ENCODE data around the gene WRAP73. TPM values are rescaled to one million over a fixed set of nuclear protein-coding genes. Genes with fewer than 3 reads are reported as not detected.

The WRAP73 gene
- total RNA-seq, 3 donors from 2014 or later (not counting 1 experiment from before 2014, with no cell fraction given): 27.8 to 35.4 (median 30.1) TPM

DNA sequence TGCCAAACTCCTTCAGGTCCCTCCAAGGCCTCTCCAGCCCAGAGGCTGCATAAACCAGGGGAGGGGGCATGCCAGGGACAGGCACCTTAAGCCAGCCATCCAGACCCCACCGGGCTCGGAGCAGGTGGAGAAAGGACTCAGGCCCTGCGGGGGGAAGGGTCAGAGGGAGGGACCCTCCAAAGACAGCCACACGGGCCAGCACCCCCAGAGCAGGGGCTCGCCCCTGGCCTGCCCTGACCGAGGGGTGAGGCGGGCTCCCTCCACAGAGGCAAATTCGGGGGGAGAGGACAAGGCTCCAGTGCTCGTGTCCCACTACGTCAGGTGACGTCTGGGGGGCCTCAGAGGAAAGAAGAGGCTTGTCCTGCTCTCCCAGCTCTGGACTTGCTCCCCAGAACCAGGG, 46.7 kb downstream of the WRAP73 start:
- 91% methylated on average over 11 of the region's 11 CpGs for WGBS (ENCODE audit: insufficient coverage)
- H3K4me3 ChIP-seq (ENCODE audit: low read length): no peak overlapping the region
- no peaks in the 10 kb centered on the region for H3K27me3 Mint-ChIP-seq (ENCODE audit: low read depth in 2 of 2)

DNA sequence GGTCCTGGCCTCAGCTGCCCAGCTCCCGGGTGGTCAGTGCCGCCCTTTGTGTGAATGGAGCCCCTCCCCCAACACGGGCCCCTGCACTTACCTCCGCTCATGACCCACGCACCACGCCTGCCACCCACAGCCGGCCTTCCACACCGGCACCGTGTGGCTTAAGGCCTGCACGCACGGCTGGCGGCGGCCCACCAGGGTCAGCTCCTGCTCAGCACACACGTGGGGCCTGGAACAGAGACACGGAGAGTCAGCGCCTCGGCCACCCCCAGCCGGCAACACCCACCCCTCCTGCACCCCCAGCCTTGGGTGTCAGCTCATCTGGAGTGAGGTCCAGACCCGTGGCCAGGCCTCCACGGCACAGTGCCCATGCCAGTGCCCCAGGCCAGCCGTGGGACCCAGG, 47.5 kb downstream of the WRAP73 start:
- H3K9me3 Mint-ChIP-seq: no peaks in the 10 kb centered on the region
- no peak for TF ChIP-seq CTCF (IDR thresholded peaks at IDR 0.05)
- H3K36me3 ChIP-seq (ENCODE audit: control insufficient read depth, insufficient read depth, low read length): no peaks in the 10 kb centered on the region
- intact Hi-C loops (cut with micrococcal nuclease): no loop called here
- H3K27me3 Mint-ChIP-seq (ENCODE audit: low read depth in 2 of 2): no peaks in the 10 kb centered on the region
- H3K4me1 Mint-ChIP-seq: peaks cover 24 to 30% of the 10 kb centered on the region in 2 donors
- no peak for DNase-seq
- no peaks in the 10 kb centered on the region for H3K27me3 ChIP-seq (ENCODE audit: control insufficient read depth, insufficient read depth, low read length)
- H3K9me3 ChIP-seq (ENCODE audit: control insufficient read depth, insufficient read depth, low read length): no peaks in the 10 kb centered on the region
- H3K27ac Mint-ChIP-seq: no peak overlapping the region
- no peak for ATAC-seq
- no peak overlapping the region for H3K4me3 Mint-ChIP-seq
- WGBS (ENCODE audit: insufficient coverage): 91% methylated on average over 21 of the region's 21 CpGs
- H3K4me1 ChIP-seq (ENCODE audit: control insufficient read depth, insufficient read depth, low read length): peaks cover 33% of the 10 kb centered on the region
- no peaks in the 10 kb centered on the region for H3K36me3 Mint-ChIP-seq
- no peak overlapping the region for H3K4me3 ChIP-seq (ENCODE audit: low read length)
- no peak overlapping the region for H3K27ac ChIP-seq (ENCODE audit: low read length)

More for the DNA sequence above, 46.7 kb downstream of the WRAP73 start:
- Mint-ChIP-seq H3K36me3 (no peaks in the 10 kb centered on the region), H3K4me3 (no peak overlapping the region), H3K4me1 (peaks cover 16 to 22% of the 10 kb centered on the region in 2 donors), H3K27ac (no peak overlapping the region), H3K9me3 (no peaks in the 10 kb centered on the region)
- no peak for TF ChIP-seq CTCF (IDR thresholded peaks at IDR 0.05)
- H3K36me3 ChIP-seq (ENCODE audit: control insufficient read depth, insufficient read depth, low read length): no peaks in the 10 kb centered on the region
- ATAC-seq: no peak
- H3K9me3 ChIP-seq (ENCODE audit: control insufficient read depth, insufficient read depth, low read length): no peaks in the 10 kb centered on the region
- no peaks in the 10 kb centered on the region for H3K27me3 ChIP-seq (ENCODE audit: control insufficient read depth, insufficient read depth, low read length)
- intact Hi-C loops (cut with micrococcal nuclease): no loop called here
- no peak for DNase-seq
- peaks cover 25% of the 10 kb centered on the region for H3K4me1 ChIP-seq (ENCODE audit: control insufficient read depth, insufficient read depth, low read length)
- H3K27ac ChIP-seq (ENCODE audit: low read length): no peak overlapping the region

DNA sequence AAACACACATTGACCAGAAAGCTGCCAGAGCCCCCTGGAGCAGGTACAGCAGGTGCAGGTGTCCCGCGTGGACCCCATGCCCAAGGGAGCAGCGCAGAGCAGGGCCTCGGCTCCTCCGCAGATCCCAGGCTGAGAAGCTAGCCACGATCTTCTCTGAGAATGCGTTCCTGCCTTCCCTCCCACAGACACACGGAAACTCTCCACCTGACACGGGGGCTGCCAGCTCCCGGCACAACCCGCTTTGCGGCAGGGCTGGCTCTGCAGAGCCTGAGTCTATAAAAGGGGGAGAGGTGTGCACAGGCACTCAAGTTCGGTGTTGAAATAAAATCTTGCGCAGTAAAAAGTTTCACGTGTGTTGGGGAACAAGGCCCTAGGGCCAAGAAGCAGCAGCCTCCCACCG, 48.2 kb downstream of the WRAP73 start:
- Mint-ChIP-seq H3K27me3 (ENCODE audit: low read depth in 2 of 2) (no peaks in the 10 kb centered on the region), H3K27ac (peak overlapping the region in 1 of 2 donors; percentile 25), H3K4me1 (peaks cover 28 to 36% of the 10 kb centered on the region in 2 donors), H3K4me3 (peak overlapping the region; percentile 8), H3K9me3 (no peaks in the 10 kb centered on the region), H3K36me3 (no peaks in the 10 kb centered on the region)
- intact Hi-C loops (cut with micrococcal nuclease): no loop called here
- ATAC-seq (no peak), DNase-seq (no peak)
- Histone ChIP-seq H3K27ac (ENCODE audit: low read length) (no peak overlapping the region), H3K27me3 (ENCODE audit: control insufficient read depth, insufficient read depth, low read length) (no peaks in the 10 kb centered on the region), H3K4me1 (ENCODE audit: control insufficient read depth, insufficient read depth, low read length) (peaks cover 39% of the 10 kb centered on the region), H3K9me3 (ENCODE audit: control insufficient read depth, insufficient read depth, low read length) (no peaks in the 10 kb centered on the region), H3K36me3 (ENCODE audit: control insufficient read depth, insufficient read depth, low read length) (no peaks in the 10 kb centered on the region), H3K4me3 (ENCODE audit: low read length) (no peak overlapping the region)
- TF ChIP-seq CTCF (IDR thresholded peaks at IDR 0.05): no peak
- 78% methylated on average over 16 of the region's 16 CpGs for WGBS (ENCODE audit: insufficient coverage)

DNA sequence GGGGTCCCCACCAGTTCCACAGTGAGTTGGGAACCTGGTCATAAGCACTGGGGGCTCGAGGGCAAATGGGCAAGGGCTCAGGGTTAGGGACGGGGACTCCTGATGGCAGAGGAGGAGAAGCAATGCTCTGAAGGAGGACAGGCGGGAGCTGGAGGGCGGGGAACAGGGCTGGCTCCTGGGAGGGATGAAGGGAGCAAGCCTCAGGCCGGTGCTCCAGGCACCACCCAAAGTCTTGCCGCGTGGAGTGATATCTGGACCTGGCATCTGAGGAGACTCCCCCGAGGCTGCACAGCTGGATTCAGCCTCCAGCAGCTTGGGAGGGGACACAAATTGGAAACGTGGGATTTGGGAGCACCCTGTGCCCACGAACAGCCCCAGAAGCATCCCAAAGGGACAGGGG, 49.5 kb downstream of the WRAP73 start:
- Mint-ChIP-seq H3K27ac (peak overlapping the region; percentile 76 to 93), H3K27me3 (ENCODE audit: low read depth in 2 of 2) (no peaks in the 10 kb centered on the region), H3K9me3 (no peaks in the 10 kb centered on the region), H3K4me1 (peaks cover 28 to 42% of the 10 kb centered on the region in 2 donors), H3K4me3 (no peak overlapping the region), H3K36me3 (no peaks in the 10 kb centered on the region)
- Histone ChIP-seq H3K27ac (ENCODE audit: low read length) (peak overlapping the region; percentile 57), H3K4me3 (ENCODE audit: low read length) (no peak overlapping the region), H3K4me1 (ENCODE audit: control insufficient read depth, insufficient read depth, low read length) (peaks cover 41% of the 10 kb centered on the region), H3K27me3 (ENCODE audit: control insufficient read depth, insufficient read depth, low read length) (no peaks in the 10 kb centered on the region), H3K9me3 (ENCODE audit: control insufficient read depth, insufficient read depth, low read length) (no peaks in the 10 kb centered on the region), H3K36me3 (ENCODE audit: control insufficient read depth, insufficient read depth, low read length) (no peaks in the 10 kb centered on the region)
- no peak for DNase-seq
- no peak for ATAC-seq
- TF ChIP-seq CTCF (IDR thresholded peaks at IDR 0.05): no peak
- WGBS (ENCODE audit: insufficient coverage): 88% methylated on average over 10 of the region's 10 CpGs
- intact Hi-C loops (cut with micrococcal nuclease): no loop called here
